HFF-Myc (cell line): ENCODE measurements around the gene TACO1.

ENCODE experiments used
- DNase-seq: peaks from one replicate; pipeline ENCODE4 v3.0.0-alpha.2; 2011; ENCODE audit warnings: low read depth; ENCODE audit errors: extremely low read depth
- H3K4me3 ChIP-seq: replicated peaks from 2 replicates; pipeline ENCODE4 v1.5.1; 2011; ENCODE audit warnings: low read depth, mild to moderate bottlenecking, control low read depth, low read length
- CTCF ChIP-seq: IDR thresholded peaks from 2 replicates; pipeline ENCODE4 v1.5.1; 2012; ENCODE audit warnings: mild to moderate bottlenecking, low read depth, low read length, control low read depth; ENCODE audit errors: missing control alignments

Gene TACO1

GRCh38 chr17:63578027-63578768 lies 22.5 kb upstream of the TACO1 start:
- DNase-seq, result no peak
- no peak for TF ChIP-seq CTCF
- no peak overlapping the region for H3K4me3 ChIP-seq

- TF ChIP-seq CTCF, result no peak
- DNase-seq, result no peak
- H3K4me3 ChIP-seq, result no peak overlapping the region
Measured at GRCh38 chr17:63578769-63579111, 22.0 kb upstream of the TACO1 start.

- TF ChIP-seq CTCF, result no peak
- no peak overlapping the region for H3K4me3 ChIP-seq
- DNase-seq, result no peak
Measured at GRCh38 chr17:63579633-63580032, 21.1 kb upstream of the TACO1 start.

GRCh38 chr17:63587770-63588169 lies 12.9 kb upstream of the TACO1 start:
- no peak for DNase-seq
- no peak for TF ChIP-seq CTCF

GRCh38 chr17:63588797-63589196 lies 11.9 kb upstream of the TACO1 start:
- no peak for DNase-seq
- H3K4me3 ChIP-seq, result no peak overlapping the region
- no peak for TF ChIP-seq CTCF

More at GRCh38 chr17:63587770-63588169, 12.9 kb upstream of the TACO1 start:
- no peak overlapping the region for H3K4me3 ChIP-seq

GRCh38 chr17:63589646-63590045 lies 11.0 kb upstream of the TACO1 start:
- no peak for DNase-seq
- H3K4me3 ChIP-seq, result no peak overlapping the region

More at GRCh38 chr17:63589646-63590045, 11.0 kb upstream of the TACO1 start:
- TF ChIP-seq CTCF, result no peak
